NCI-H526 treated with DMSO at 0.1 percent for 48 hours (cell line): ENCODE results near the gene HOMER3.
A peak's percentile ranks its signal among the peaks of the same experiment; 100 is the strongest.
"Not testable (repeated sequence)": the region's sequence is repeated elsewhere in the genome, so short reads cannot be mapped to it uniquely, and the experiment has no call there.

ENCODE experiments used
- DNase-seq: peaks from one replicate; lab custom pipeline; 2025; lab: John Stamatoyannopoulos, UW

The HOMER3 gene

DNA sequence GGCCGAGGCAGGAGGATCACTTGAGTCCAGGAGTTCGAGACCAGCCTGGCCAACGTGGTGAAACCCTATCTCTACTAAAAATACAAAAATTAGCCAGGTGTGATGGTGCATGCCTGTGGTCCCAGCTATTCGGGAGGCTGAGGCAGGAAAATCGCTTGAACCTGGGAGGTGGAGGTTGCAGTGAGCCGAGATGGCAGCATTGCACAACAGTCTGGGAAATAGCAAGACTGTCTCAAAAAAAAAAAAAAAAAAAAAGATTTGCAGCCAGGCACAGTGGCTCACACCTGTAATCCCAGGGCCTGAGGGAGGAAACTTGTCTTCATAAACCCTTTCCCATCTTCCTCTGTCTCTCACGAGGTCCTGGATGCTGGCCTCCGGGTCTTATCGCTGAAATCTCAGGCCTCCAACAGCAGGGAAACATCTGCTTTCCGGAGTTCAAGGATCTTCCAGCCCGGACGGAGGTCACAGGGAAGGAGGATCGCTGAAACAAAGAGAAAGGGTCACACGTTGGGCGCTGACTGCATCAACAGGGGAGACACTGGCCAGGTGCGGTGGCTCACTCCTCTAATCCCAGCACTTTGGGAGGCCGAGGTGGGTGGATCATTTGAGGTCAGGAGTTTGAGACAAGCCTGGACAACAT, 11.5 kb upstream of the HOMER3 start:
- not testable (repeated sequence) for DNase-seq

DNA sequence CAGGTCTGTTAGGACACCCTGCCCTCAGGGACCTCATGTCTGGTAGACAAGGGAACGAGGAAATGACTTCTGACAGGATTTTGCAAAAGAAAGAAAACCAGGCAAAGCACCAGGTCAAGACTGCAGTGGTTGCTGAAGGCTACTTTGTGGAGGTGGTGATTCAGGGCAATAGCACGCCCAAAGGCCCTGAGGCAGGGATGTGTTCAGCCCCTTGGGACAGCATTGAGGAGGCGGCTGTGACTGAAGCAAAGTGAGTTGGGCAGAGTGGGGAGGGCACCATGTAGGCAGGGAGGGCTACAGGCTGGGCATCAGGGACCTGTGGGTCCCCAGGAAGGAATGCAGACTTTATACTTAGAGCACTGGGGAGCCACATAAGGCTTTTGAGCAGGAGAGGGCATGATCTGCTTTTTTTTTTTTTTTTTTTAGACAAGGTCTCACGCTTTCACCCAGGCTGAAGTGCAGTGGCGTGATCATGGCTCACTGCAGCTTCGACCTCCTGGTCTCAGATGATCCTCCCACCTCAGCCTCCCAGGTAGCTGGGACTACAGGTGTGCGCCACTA, 10.8 kb upstream of the HOMER3 start:
- no peak for DNase-seq

DNA sequence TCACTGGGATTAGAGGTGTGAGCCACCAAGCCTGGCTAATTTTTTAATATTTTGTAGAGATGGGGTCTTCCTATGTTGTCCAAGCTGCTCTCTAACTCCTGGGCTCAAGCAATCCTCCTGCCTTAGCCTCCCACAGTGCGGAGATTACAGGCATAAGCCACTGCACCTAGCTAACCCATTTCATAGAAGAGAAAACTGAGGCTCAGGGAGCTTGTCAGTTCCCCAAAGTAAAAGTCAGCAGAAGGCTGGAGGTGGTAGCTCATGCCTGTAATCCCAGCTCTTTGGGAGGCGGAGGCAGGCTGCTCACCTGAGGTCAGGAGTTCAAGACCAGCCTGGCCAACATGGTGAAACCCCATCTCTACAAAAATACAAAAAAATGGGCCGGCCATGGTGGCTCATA, 8.8 kb upstream of the HOMER3 start:
- DNase-seq = no peak

DNA sequence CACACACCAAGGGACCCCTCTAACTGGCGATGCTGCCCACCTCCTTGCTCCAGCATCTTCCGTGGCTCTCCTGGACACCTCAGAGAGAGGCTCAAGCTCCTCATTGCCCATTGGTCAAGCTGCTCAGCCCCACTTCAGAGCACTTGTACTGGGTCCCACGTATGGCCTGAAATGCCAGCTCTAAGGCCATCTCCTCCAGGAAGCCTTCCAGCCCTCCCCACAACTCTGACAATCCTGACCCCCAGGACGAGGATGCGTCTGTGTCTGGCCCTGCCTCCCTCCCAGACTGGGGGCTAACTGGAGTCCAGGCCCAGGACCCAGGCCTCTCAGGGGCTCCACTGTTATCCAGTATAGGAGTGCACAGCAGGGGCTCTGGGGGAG, 7.9 kb upstream of the HOMER3 start:
- DNase-seq = no peak

DNA sequence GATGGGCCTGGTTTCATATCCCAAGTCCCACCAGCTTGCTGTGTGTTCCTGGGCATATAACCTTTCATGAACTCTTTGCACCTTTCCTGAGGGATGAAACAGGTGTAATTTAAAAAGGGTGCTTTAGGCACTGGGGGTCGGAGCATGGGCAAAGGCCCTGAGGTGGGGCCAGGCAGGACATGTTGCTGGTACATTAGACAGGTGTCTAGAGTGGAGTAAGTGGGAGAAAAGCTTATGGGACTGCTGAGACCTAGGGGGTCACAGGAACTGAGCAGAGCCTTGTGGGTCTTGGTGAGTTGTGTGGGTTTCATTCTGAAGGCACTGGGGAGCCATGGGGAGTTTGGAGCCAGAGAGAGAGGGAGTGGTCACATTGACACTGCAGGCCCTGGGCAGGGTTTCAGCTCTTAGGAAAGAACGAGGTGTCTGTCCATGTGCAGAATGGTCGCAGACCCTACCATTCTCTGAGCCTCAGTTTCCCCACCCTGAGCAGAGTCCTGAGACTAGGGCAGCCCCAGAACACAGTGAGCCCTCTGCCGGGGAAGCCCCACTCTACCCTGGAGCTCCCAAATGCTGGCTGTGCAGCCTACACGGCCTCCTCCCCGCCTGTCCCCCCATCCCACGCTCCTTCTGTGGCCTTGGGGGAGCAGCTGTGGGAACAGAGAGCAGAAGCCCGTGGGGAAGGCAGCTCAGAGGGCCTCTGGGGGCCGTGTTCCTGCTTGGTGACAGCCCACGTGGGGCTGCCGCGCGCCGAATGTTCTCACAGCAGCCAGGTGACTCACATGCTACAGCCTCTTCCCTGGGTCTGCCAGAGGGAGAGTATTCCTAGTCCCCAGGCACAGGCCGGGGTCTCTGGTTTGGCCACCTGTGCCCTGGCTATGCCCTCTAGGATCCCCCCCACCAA, 7.3 kb upstream of the HOMER3 start:
- DNase-seq = no peak

DNA sequence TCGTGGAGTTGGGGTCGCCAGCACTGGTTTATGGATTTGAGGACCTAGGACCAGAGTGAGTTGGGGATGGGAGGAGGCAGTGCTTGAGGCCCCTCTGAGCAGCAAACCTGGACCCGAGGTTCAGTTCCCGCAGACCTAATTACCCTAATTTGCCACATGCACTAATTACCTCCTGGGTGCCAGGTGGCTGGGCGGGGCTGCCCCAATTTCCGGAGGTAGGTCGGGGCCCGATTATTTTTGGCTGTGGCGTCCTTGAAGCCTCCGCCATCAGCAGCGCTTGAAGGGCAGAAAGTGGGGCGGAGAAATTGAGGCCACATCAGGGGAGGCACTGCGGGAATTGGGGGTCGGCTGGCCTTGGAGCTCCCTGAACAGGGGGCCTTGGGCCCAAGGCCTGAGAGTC, 5.9 kb upstream of the HOMER3 start:
- DNase-seq = no peak

DNA sequence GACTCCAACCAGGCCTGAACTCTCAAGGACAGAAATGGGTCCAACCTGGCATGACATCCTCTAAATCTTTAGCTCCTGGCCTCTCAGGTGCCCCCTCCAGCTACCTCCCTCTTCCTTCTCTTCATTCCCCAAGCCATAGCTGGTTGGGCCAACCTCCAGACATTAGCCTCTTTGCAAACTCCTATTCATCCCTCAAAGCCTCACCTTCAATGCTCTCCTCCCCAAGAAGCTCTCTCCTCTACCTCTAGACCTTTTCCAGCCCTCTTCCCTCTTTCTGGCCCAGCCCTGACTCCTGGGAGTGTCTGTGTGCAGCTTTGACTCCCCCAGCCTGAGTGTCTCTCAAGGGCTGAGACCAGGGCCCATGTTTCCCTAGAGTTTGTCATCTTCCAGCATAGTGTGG, 5.3 kb upstream of the HOMER3 start:
- no peak for DNase-seq

DNA sequence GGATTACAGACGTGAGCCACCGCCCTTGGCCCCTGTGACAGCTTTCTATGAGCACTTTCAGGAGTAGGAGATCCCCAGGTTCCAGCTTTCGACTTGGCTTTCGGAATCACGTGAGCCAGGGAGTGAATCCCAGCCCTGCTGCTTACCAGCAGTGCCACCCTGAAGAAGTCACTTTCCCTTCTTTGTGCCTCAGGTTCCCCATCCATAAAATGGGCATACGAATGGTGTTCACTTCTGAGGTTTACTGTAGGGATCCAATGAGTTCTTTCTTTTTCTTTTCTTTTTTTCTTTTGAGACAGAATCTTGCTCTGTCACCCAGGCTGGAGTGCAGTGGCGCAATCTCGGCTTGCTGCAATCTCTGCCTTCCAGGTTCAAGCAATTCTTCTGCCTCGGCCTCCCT, 4.3 kb upstream of the HOMER3 start:
- no peak for DNase-seq

DNA sequence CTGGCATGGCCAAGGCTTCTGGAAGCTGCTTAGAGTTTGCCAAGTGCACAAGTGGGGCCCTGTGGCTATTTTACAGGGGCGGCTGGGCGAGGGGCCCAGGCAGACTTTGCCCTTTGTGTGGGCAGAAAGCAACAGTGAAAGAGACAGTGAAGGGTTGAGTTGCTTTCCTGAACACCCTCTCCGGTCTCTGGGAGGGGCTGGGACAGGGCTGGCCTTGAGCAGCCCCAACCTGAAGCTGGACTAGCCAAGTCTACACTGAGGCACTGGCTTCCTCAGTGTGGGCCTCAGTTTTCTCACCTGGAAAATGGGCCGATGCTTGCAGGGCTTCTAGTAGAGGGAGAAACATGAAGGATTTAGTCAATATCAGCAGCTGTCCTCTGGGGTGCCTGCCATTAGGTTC, 2.4 kb upstream of the HOMER3 start:
- DNase-seq = no peak

DNA sequence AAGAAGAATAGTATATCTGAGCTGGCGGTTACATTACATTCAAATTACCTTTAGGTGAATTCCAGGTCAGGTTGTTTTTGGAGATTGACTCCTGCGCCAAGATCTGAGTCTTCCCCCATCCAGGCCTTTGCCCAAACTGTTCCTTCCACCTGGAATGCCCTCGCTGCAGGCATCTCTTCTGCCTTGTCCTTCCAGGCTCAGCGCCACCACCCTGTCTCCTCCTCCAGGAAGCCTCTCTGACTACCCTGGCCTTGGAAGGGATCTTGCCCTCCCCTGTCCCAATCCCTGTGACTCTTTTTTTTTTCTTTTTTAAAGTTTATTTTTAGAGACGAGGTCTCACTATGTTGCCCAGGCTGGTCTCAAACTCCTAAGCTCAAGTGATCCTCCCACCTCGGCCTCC, 1.7 kb upstream of the HOMER3 start:
- DNase-seq = no peak

DNA sequence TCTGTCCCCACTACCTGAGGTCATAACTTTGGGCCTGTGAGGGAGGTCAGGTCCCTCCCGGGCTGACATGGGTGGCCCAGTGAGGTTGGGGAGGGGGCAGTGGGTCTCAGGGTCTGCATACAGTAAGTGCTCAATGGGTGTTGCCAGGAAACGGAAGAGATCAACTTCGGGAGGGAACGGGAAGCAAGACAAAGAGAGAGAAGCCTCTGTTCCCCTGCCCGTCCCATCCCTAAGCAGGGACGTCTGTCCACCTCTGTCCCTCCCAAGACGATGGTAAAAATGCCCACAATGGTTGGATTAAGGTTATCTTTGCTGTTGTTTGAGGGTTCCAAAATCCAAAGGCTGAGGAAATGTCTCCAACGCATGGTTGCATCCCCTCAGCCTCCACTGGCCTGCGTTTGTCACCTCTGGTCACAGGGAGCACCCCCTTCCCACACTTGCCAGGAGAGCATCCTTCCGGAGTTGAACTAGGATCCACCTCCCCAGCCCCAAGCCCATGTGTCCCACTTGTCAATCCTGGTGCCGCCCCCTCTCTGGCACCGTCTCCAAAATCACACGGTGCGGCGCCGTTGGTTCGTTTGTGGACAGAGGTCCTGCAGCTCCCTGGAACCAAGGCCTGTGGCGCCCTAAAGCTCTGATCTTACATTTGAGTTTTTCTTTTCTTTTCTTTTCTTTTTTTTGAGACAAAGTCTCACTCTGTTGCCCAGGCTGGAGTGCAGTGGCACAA, 774 bp upstream of the HOMER3 start:
- no peak for DNase-seq

DNA sequence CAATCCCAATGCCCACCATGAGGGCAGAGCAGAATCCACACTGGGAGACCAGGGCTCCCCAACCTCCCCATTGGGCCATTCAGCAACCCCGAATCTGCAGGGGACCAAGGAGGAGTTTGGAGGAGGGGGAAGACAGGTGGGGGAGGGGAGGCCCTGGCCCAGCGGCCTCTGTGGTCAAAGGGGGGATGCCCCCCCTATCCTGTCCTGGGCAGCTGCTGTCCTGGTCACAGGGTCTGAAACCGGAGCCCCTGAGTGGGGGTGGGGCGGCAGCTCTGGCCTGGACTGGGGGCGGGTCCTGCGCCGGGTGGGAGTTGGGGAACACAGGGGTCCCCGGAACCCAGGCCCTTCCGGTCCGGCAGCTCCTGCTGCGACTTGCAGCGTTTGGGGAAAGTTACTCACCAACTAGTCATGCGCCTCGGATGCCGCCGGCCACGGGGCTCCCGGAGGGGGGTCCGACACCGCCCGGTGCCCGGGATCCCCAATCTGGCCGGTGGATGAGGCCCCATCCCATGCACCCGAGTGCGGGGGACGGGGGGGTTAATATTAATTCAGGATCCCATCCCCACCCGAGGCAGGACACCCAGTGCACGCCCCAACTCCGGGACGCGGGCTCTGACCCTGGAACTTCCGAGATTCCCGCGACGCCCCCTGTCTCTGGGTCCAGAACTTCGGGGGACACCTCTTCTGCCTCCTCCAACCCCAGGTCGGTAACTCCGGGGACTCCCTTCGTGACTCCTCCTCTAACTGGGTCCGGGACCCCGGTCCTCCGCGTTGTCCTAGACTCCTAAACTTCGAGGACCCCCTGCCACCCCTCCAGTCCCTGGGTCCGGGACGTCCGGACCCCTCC, 872 bp downstream of the HOMER3 start:
- no peak for DNase-seq

DNA sequence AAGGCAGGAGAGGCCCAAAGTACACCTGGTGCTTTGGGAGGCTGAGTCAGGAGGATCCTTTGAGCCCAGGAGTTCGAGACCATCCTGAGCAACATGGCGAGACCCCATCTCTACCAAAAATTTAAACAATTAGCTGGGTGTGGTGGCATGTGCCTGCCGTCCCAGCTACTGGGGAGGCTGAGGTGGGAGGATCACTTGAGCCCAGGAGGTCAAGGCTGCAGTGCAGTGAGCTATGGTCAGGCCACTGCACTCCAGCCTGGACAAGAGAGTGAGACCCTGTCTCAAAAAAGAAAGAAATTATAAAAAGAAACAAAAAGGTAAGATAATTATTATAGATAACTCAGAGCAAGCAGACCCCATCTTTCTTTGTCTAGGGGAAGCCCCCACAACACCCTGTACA, 1.9 kb downstream of the HOMER3 start:
- no peak for DNase-seq

DNA sequence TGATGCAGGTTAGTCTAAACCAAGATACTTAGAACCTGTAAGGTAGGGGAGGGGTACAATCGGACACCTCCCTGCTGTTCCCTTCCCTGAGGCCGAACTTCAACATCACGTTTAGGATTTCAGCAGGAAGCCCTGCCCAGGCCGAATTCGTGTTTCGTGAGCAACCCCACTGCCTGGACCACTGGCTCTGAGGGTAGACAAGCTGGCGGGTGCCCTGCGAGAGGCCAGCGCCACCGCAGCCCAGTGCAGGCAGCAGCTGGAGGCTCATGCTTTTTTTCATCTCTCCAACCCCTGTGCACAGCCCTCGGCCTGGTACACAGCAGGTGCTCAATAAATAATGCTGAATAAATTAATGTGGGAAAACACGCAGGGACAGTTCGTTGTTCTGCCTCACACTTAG, 7.7 kb downstream of the HOMER3 start:
- no peak for DNase-seq

DNA sequence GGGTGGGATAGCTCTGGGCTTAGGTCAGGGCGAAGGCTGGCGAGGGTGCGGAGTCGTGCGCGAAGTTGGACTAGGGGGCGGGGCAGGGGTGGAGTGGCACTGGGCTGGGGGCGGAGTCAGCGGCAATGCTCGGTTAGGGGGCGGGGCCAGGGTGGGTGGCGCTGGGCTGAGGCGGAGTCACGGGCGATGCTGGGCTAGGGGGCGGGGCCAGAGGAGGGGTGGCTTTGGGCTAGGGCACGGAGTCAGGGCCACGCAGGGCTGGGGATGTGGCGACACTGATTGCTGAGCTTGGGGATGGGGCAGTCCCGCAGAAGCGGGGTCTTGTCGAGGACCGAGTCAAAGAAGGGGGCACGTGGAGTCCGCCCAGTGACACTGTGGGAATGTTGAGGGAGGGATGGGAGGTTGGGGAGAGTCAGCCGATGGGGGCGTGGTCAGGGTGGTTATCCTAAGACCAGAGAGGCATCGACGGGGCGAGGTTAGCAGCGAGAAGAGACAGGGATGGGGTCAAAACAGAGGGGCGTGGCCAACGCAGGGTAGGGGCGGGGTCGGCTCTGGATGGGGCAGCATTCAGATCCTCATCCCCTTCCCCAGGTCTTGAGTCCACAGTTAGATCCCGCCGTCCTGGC, 8.7 kb downstream of the HOMER3 start:
- peak; percentile 33 for DNase-seq

DNA sequence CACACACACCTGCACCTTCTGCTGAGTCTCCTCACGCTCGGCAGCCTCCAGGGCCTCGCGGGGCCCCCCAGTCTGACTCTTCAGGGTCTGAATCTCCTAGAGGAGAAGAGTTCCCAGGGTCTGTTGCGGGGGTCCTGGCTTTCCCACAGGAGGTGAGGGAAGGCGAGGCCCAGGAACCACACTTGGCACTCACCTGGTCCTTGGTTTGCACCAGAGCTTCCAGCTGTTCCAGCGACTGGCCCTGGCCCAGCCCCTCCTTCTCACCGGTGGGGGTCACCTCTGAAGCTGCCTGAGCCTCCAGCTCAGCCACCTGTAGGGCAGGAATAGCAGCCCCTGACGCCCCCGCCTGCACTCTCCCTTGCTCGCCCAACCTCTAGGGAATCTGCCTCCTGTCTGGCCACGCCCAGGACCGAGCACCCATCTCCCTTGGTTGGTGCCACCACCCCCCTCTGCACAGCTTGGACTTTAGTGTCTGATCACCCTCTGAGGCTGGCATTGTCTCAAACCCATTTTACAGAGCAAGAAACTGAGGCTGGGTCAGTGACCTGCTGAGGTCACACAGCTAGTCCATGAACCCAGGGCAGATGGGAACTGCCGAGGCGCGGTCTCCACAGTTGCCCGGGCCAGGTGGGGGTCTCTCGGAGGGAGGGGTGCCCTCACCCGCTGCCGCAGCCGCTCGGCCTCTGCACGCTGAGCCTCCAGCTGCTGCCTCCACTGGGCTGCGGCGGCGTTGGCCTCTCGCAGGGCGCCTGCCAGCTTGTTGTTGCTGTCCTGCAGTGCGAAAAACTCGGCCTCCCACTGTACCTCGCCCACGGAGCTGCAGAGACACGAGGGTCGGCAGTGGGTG, 9.5 kb downstream of the HOMER3 start:
- DNase-seq = no peak

DNA sequence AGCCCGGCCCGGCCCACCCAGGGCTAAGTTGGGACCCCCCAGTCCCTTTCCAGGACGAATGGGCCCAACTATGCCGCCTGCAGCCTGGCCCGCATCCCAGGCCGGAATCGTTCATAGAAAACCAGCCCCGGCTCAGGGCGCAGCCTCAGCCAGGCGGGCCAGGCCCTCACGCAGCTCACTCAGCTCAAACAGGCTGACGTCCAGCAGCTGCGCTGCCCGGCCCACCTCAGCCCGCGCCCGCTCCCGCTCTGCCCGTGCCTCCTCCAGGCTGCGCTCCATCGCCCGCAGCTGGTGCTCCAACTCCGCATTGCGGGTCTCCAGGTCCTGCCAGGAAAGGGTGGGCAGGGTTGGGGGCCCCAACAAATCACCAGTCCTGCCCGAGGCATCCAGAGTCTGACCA, 11.7 kb downstream of the HOMER3 start:
- no peak for DNase-seq

DNA sequence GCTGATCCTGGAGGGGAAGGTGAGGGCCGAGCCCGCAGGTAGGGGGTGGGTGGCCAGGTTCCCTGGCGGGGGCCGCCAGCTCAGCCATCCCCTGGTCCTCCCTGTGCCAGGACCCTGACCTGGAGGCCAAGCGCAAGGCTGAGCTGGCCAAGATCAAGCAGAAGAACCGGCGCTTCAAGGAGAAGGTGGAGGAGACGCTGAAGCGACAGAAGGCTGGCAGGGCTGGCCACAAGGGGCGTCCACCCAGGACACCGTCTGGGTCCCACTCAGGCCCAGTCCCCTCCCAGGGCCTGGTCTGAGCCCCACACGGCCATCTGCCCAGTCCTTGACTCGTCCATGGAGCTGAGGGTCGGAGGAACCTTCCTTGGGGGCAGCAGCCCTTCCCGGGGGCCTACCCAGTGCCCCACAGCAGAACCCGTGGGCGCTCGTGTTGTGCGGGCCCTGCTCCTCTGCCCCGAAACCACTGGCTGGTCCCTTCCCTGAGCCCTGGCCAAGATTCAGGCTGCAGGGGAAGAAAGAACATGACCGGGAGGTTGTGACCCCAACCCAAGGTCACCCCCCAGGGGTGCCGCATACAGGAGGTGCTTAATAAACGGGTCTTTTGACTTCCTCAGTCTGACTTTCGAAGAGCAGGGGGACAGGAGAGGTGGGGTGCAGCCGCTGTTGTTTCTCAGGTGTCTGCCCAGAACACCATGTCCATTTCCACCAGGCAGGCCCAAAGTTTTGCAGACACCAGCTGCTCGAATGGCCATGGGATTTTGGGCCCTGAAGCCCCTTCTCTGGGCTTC, 12.8 kb downstream of the HOMER3 start:
- DNase-seq = no peak

DNA sequence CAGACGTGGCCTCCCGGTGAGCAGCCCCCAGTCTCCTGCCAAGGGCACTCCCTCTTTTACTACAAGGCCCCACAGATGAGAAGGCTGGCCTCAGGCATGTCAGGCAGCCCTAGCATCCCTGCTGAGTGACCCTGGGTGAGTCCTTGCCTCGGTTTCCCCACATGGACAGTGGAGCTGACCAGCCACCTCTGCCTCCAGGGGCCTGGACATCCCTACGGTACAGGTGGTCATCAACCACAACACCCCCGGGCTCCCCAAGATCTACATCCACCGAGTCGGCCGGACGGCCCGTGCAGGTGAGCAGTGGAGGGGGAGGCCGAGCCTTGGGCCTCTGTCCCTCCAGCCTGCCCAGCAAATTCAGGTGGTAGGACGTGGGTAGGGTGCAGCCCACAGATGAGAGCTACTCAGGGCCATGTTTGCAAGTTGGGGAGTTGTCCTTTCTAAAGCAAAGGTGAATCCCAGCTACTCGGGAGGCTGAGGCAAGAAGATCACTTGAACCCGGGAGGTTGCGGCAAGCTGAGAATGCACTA, 16.3 kb downstream of the HOMER3 start:
- no peak for DNase-seq
